ENCODE results near the gene ISOC1.

The ISOC1 gene

DNA sequence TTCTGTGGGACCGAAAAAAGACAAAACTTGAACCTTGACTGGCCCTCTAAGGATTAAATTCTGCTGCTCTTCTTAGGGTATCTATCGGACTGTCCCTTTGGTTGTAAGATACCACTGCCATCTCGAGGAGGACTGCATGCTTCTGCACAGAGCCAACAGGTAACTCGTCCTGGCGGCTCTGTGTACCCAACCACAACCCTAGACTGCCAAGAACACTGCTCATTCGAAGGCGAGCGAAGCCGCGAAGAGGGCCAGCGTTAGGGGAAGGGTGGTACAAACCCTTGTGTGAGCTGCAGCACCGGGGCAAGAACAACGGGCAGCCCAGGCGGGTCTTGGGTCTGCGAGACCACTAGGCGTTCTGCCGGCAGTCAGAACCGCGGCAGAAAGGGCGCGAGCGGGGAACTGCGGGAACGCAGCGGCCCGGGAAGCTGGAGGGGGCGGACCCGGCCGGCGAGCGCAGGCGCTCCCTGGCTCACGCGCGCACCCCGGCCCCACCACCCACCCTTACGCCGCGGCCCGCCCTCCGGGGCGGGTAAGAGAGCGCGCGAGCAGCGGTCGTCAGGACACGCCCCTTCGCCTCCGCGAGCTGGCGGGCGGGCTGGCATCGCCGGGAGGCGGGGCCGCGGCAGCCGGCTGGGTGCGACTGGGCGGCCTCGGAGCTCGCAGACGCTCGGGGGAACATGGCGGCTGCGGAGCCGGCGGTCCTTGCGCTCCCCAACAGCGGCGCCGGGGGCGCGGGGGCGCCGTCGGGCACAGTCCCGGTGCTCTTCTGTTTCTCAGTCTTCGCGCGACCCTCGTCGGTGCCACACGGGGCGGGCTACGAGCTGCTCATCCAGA lies at the start of gene ISOC1:
Gene ISOC1 (plus strand): TSS at position 663 of the 837 bp plus-strand sequence. CDS start 18 bp downstream, at position 681.
- peak; percentile 82 to 92 for DNase-seq (ENCODE audit: low read depth in 2 of 2)

DNA sequence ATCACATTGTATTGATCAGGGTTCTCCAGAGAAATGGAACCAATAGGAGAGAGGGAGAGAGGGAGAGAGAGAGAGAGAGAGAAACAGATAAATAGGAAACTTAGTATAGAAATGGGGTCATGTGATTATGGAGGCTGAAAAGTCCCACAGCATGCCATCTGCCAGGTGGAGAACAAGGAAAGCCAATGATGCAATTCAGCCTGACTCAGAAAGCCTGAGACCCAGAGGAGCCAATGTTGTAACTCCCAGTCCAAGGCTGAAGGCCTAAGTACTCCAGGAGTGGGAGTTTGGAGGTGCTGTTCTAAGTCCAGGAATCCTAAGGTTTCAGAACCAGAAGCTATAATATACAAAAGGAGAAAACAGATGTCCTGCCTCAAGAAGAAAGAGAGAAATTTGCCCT lies 48.4 kb upstream of the ISOC1 start:
- DNase-seq (ENCODE audit: low read depth in 2 of 2): no peak

DNA sequence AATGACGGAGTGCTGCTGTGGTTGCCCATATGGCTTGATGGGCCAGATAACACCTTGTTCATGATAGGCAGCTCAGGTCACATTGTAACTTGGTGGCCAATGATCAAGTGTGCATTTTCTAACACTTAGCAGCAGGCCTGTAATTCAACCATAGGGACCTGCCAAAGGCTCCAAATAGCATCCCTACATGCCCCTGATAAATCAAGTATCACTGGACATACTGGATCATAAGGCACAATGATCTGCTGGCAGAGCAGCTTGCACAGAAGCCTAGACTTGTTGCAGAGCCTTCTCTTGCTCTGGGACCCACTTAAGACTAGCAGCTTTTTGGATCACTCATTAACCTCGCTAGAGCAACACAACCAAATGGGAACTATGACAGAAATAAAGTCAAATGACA lies 46.0 kb upstream of the ISOC1 start:
- DNase-seq (ENCODE audit: low read depth in 2 of 2): no peak

DNA sequence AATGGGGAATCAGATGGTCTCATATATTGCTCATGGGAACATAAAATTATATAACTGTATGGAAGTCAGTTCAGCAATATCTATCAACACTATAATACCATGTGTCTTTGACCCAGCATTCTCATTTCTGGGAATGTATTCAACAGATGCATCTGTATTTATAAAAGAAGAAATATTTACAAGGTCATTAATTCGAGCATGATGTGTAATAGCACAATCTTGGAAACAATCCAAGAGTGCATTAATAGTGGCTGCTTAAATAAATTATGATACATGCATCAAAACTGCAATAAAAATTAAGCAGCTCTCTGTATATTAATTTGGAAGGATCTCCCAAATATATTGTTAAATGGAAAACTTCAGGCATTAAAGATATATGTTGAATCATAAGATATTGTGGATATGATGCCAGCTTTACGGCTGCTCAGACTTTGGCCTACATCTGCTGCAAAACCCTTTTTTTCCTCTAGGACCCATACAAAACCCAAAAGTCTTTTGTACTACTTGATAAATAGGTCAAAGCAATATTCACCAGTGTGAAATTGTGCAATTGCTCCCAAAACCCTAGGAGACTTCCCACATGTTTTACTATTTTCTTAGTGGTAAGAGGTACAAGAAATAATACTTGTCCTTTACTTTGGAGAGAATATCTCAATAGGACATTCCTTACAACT lies 45.3 kb upstream of the ISOC1 start:
- DNase-seq (ENCODE audit: low read depth in 2 of 2): no peak

DNA sequence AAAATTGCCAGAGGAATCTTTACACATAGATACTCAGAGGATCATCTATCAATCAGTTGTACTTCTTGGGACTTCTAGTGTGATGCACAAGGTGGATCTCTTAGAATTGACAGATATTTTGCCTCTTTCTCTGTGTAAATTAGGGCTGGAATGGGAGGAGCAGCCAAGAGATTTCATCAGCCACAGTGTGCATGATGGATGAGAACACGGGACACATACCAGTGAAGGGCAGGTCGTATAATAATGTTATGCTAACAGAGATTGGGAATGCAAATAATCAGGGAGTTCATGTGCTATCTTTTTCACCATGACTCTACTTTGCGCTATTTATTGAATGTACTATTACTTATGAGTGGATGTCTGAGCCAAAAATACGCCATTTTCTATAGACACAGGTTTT lies 43.3 kb upstream of the ISOC1 start:
- no peak for DNase-seq (ENCODE audit: low read depth in 2 of 2)

DNA sequence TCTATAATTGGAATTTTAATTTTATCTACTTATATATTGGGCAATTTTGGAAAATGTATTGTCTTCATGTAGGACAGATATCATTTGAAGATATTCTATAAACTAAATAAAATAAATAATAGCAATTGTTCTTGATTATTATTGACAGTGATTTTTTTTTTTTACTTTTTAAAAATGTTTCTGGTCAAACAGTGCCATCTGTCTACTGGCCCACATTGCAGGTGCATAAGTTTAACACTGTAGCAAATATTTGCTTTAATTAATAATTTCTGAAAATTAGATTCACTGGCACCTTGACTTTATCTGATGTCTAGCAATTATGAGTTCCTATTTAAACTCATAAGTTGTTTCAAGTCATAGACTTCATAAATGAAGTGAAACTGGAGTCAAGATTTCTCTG lies 41.1 kb upstream of the ISOC1 start:
- DNase-seq (ENCODE audit: low read depth in 2 of 2): no peak

DNA sequence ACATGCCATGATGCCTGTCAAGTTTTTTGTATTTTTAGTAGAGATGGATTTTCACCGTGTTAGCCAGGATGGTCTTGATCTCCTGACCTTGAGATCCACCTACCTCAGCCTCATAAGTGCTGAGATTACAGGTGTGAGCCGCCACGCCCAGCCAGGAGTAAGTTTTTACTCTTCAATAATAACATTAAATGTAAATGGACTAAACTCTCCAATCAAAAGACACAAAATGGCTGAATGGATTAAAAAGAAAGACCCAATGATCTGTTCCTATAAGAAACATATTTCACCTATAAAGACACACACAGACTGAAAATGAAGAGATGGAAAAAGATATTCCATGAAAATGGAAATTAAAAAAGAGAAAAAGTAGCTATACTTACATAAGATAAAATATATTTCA lies 37.2 kb upstream of the ISOC1 start:
- DNase-seq (ENCODE audit: low read depth in 2 of 2): no peak

DNA sequence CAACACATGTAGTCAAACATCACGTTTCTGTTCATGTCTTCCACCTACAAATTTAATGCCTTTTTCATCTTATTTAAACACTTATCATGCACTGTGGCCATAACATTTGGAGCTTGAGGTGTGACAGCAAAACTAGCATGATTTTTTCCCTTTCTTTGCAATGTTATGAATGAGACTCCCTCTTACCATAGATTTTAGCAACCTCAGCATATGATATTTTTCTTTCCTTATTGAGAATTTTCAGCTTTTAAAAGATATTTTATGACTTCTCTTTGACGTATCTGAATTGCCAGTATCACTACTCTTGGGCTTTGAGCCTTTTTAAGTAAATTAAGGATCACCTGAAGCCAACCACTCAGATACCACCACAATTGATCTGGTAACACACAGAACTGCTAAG lies 32.7 kb upstream of the ISOC1 start:
- DNase-seq (ENCODE audit: low read depth in 2 of 2): no peak

DNA sequence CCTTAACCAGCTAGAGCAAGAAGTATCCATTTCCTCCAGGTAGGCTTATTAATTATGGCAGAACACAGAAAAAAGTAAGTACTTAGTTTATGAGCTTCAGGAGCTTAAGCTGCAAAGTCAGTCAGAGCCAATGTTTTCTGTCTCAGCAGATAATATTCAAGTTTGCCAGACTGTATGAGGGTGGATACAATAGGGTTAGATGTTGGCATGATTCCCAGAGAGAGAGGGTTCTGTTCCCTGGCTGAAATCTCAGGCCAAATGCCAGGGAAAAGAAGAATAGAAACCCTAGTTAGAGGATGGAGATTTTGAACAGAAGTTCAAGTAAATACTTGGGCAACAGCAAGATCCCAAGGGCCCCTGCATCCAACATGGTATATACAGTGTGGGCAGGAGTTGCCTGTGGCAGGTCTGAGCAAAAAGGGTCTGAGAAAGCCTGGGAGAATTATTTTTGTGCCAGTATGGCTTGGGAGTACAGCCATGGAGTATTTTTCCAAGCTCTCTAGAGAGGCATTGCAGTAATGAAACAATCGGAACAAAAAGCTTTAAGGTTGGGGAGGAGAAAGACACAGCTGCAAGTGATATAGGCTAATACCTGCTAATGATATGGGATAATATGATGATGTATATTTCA lies 31.0 kb upstream of the ISOC1 start:
- no peak for DNase-seq (ENCODE audit: low read depth in 2 of 2)

DNA sequence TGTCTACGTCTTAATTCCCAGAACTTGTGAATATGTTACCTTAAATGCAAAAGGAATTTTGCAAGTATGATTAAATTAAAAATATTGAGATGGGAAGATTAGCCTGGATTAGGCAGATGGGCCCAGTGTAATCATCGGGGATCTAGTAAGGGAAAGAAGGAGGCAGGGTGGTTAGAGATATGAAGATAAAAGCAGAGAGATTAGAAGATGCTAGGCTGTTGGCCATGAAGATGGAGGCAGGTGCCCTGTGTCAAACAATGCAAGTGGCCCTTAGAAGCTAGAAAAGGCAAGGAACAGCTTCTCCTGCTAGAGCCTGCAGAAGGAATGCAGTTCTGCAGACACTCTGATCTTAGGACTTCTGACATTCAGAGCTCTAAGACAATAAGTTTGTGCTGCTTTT lies 28.8 kb upstream of the ISOC1 start:
- DNase-seq (ENCODE audit: low read depth in 2 of 2): no peak

DNA sequence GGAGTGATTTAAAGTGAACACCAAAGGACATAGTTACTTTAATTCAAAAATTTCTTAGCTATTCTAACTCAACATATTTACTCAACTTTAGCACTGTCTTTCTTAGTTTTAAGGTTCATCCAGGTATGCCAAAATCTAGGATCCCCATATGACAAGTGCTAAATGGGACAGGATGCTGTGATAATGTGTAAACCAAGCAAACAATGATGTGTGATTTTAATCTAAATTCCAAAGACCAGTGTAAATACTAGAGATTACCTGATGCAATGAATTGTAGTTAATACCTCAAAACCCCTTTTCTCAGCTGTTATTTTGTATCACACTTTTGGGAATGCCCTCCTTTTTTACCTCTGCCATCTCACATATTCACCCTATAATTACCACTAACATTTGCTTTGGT lies 26.8 kb upstream of the ISOC1 start:
- DNase-seq (ENCODE audit: low read depth in 2 of 2): no peak

DNA sequence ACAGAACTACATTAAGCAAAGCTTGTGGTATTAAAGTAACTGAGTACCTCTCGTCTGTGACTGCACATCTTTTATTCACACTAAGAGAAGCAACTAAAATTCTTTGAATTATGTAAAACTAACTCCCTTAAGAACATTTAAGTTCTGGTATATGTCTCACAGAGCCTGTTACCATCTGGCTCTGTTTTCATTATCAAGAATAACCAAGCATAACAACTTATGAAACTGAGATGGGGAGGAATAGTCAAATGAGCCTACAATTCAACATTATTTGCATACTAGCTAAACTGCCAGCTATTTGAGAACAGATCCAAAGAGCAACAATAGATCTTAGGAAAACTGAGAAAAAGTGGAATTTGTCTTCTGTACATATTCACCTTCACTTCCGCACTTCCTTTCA lies 25.3 kb upstream of the ISOC1 start:
- DNase-seq (ENCODE audit: low read depth in 2 of 2): no peak

DNA sequence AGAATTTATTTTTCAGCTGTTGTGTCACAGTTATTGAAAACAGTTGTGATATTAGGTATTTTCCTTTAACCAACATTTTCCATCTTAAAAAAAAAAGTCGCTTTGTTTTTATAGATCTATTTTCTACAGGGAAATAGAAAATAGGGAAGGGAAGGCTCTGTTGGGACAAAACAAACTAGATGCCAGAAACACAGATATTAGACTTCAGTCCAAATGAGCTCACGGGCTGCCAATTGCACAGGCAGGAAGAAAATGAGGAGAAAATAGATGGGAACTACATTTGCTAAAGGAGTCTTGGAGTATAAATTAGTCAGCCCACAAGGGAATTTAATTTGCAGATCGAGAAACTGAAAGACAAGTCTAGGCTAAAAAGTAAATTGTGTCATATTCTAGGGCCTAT lies 21.4 kb upstream of the ISOC1 start:
- no peak for DNase-seq (ENCODE audit: low read depth in 2 of 2)

DNA sequence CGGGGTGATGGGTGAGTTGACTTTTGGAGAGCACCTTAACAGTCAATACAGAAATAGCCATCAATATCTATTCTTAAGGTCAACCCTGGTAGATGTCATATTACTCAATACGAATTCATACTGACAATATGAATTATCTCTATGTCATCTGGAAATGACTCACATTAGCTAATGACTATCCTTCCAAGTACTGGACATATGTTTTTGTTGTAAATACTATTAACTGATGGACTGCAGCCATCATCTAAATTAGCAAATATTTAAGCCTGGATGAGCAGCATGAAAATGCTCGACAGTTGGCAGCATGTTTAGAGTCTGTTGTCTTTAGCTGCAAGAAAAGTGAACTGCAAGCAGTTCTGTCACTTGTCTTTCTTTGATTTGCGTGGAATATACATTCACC lies 19.6 kb upstream of the ISOC1 start:
- DNase-seq (ENCODE audit: low read depth in 2 of 2): no peak

DNA sequence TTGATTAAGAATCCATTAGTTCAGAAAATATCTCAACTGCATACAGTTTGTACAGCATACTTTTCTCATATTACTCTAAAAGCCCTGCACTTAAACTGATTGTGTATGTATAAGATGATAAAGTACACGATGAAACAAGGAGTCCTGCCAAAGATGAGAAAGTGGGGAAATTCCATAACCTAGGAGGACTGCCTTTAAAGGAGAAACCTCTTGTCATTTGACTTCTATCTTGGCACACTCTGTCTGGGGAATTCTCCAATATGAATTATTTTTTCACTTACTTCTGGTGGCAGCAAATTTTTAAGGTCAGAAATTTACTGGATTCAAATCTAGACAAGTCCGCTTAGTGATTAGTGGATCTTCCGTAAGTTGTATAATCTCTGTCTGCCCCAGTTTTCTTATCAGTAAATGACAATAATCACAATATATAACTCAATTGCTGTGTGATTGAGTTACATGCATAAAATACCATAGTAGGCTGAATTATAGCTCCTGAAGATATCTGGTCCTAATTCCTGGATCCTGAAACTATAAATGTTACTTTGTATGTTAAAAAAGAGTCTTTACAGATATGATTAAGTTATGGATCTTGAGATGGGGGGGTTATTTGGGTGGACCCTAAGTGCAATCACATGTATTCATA lies 17.0 kb upstream of the ISOC1 start:
- no peak for DNase-seq (ENCODE audit: low read depth in 2 of 2)

DNA sequence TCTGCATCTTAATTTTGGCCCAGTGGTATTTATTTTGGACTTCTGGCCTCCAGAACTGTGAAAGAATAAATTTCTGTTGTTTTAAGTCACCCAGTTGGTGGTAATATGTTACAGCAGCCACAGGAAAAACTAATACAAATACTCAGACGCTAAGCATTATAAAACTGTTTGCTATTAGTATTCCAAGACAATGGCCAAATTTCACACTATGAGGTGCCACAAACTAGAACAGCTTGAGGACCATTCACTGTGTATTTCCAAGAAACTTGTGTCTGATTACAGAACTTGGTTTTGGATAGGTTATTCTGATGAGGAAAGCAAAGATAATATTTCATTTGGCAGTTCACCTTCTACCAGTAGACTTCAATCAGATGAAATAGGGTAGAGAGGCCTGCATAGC lies 16.3 kb upstream of the ISOC1 start:
- DNase-seq (ENCODE audit: low read depth in 2 of 2): no peak

DNA sequence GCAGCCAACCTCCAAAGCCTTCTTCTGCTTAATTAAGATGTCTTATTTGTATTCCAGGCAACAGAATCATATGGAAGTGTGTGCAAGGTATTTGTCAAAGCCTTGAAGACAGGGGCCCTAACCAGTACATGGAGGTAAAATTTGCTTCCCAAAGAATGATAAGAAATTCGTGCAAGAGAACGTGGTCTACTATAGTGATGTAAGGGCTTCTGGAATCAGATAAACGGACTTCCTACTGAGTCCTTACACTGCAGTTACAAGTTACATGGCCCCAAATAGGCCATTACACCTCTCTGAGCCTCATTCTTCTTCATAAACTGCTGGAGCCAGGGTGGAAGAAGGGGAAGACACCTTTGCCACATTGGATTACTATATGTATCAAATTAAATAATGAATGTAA lies 15.9 kb upstream of the ISOC1 start:
- DNase-seq (ENCODE audit: low read depth in 2 of 2): no peak

DNA sequence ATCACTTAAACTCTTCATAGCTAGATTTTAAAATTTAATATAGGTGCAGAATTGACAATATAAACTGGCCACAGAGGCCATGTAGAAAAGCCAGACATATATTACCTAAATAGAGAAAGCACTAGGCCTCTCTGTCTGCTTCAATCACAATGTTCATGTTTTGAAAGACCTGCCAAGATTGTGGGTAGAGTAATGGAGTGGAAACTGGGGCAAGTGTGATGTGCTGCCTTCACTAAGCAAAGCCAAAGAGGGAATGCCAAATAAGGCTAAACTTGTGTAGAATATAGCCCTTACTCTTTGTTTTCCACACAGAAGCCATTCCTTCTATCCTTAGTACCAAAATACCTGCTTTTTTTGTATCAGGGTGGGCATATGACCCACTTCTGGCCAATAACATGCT lies 15.1 kb upstream of the ISOC1 start:
- DNase-seq (ENCODE audit: low read depth in 2 of 2): no peak

DNA sequence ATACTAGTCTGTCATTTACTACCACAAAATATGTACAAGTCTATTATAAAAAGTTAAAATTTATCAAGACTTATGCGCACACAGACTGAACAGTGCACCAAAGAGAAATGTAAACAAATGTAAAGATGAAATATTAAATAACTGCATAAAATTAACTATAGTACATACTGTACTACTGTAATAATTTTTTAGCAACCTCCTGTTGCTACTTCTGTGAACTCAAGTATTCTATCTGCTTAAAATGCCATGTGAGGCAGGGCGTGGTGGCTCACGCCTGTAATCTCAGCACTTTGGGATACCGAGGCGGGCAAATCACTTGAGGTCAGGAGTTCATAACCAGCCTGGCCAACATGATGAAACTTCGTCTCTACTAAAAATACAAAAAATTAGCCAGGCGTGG lies 13.8 kb upstream of the ISOC1 start:
- DNase-seq (ENCODE audit: low read depth in 2 of 2): no peak

DNA sequence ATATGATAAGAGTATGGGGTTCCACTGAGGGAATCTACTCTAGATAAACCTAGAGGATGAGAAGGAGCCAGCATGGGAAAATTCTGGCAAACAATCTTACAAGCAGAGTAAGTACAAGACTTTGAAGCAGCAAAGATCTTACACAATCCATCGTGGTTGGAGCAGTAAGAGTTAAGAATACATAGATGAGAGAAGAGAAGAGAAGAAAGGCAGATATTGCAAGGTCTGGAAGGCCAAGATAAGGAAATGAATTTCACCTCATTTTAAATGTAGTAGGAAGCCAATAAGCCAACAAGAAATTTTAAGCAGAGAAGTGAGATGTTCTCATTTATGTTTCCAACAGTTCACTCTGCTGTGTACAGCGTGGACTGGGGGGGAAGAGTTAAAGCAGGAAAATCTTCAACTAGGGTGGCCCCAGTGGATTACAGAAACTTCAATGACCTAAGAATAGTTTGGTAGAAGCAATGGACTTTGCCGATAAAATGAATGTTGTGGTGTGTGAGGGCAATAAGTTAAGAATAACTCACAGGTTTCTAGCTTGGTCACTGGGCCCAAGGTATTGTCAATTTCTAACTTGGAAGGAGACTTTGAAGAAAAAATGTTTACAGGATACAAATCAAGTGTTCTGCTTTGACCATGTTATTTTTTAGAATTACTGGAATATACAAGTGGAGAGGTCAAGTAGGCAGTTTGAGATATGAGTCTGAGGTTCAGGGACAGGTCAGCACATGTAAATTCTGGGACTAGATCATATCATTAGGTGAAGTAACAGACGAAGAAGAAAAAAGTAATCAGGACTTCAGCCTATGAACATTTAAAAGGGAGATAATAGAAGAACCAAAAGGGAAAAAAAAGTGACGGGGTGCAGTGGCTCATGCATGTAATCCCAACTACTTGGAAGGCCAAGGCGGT lies 12.1 kb upstream of the ISOC1 start:
- no peak for DNase-seq (ENCODE audit: low read depth in 2 of 2)

All from stimulated activated CD4-positive, alpha-beta T cell treated with anti-CD3 and anti-CD28 coated beads, Interleukin-4, amount 100 ng/mL, for 48 hours (primary cell).